Measurements from ENCODE around the gene ZNF236.
A peak's percentile ranks its signal among the peaks of the same experiment; 100 is the strongest.

ZNF236 gene

DNA sequence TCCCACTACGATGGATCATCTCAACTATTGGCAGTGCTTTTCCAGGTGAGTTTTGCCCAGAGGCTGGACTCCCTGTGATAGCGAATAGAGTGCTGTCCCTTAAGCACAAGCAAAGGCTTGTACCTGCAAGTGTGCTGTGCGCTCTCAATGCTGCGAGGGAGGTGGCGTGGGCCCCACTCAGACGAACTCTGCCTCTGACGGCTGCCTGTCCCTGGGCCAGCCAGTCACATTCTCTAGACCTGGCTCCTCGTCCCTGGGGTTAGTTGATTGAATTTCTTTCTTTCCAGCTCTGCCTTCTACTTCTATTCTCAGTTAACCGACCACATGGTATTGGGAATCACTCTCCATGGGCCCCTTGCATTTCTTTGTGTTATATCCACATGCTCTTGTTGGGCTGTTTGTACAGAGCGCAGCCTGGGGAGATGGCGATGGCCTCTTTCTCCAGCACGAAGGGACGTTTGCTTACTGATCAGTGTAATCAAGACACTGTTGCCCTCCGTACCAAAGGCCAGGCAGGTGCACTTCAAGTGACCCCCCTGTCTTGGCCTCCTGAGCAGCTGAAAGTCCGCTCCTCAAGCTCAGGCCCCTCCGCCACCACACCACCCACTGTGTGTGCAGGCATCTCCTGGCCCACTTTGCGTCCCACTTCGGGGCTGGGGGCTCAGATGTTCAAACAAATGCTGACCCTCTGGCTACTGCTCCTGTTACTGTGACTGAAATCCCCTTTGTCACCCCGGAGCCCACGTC is 151.3 kb downstream of the ZNF236 start:
- no peak for DNase-seq (ENCODE audit: low read depth in 2 of 2)

DNA sequence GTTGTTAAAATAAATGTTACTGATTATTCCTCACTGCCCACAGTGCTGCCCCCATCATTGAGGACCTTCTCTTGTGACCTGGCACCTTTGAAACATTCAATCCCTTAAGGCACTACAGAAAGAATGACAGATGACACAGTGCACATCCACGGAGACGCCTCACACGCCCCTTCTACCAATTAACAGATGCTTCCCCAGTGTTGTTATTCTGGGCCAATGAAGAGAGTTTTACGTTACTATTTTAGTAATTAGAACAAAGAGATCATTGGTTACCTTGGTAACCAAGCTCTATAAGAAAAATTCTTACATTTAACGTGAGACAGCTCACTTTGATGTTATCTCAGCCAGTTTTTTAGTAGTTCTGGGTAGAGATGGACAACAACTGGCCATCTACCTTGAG is 152.0 kb downstream of the ZNF236 start:
- DNase-seq (ENCODE audit: low read depth in 2 of 2) = no peak

DNA sequence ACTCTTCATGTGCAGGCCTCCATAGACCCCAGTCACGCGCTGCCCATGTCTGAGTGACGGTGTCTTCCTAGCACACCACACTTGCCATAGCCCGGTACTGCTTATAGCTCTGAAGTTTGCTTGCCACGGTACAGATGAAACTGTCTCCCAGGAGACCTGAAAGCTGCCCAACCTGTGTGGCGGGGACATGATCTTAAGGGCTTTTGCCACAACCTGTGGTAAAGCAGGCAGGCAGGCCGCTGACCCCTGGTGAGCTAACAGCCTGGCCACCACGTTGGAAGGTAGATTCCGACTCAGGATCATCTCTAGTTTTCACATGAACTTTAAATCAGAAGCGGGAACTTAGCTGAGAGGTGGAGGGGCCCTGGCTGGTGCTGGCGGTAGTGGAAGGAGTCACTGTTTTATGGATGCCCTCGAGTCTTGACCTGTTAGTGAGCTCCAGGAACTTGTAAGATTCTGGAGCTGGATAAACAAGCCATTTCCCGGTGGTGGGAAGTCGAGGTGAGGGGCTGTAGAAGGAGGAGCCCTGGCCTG is 153.3 kb downstream of the ZNF236 start:
- DNase-seq (ENCODE audit: low read depth in 2 of 2) = no peak

DNA sequence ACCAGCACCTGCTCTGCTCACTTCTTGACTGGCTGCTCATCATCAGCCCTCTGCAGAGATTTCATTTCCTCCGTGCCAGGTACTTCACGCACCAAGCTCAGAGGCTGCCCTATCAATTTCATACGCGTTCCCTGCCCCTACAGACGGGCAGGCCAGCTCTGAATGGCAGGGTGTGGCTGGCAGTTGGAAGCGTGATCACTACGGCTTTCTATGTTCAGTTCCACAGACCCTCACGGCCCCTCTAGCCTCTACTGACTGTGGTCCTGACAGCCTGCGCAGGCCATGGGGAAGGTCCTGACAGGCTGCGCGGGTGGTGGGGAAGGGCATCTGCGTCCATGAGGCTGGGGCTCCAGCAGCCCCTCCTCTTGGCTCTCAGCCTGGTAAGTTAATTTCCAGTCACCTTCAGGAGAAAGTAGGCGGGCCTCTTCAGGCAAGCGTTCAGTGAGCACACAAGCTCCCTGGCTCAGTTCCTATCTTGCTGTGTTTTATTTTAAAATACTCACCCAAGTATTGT is 154.8 kb downstream of the ZNF236 start:
- DNase-seq (ENCODE audit: low read depth in 2 of 2) = no peak

DNA sequence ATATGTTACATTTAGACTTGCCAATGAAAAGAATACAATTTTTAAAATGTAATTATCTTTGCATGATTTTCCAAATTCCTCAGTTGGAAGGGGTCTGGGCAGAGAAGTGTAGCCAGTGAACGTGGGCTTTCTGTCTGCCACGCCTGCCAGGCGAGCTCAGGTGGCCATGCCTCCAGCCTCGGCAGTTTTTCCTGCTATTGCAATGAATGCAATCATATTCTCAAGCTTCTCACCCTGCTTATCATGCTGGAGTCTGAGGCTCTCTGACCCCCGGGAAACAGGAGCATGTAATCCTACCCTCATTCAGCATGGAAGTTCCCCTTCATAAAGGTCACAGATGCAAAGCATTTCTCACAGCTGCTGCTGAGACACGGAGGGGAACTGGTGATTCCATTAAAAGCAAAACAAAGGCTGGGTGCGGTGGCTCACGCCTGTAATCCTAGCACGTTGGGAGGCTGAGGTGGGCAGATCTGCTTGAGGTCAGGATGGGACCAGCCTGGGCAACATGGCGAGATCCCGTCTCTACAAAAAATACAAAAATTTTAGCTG is 155.4 kb downstream of the ZNF236 start:
- no peak for DNase-seq (ENCODE audit: low read depth in 2 of 2)

DNA sequence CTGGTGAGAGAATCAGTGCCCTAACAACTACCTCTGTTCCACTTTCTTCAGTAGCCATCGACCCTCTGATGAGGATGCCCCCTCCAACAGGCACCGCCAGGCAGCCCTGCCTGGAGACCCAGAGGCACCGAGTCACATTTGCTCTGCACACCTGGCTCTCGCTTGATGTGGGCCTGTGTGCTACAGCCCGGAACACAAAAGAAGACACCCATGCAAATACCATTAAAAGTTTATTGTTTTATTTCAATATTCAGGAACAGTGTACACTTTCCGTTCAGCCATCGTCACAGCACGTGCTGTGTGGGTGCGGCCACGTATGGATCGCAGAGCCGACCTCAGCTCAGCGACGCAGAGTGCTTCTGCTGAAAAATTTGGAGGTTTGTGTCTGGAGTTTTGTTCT is 156.3 kb downstream of the ZNF236 start:
- DNase-seq (ENCODE audit: low read depth in 2 of 2) = no peak

DNA sequence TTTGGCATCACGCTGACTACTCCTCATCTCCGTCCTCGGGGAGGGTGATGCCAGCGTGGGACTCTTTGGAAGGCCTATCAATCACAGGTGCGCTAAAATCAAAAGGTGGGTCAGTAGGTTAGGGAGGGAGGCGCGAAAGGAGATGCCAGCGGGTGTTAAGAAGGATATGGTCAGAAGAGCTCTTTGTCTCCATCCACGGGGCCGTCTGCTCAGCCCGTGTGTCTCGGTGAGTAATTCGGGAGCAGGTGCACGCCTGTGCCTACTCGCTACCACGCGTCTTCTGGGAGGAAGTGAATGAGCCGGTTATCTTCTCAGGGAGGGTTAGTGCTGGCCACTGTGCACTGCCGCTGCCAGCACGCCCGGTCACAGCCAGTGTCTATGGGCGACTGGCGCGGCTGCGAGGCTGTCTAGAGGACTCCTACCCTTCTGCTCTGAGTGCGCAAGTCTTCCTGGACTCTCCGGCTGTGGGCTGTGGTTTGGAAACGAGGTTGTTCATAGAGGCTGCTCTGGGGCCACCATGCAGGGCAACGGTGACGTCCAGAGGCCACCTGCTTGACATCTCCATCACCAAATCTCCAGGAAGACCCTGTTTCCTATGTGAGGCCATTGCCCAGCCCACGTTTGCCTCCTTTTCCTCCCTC is 156.9 kb downstream of the ZNF236 start:
- DNase-seq (ENCODE audit: low read depth in 2 of 2) = no peak

DNA sequence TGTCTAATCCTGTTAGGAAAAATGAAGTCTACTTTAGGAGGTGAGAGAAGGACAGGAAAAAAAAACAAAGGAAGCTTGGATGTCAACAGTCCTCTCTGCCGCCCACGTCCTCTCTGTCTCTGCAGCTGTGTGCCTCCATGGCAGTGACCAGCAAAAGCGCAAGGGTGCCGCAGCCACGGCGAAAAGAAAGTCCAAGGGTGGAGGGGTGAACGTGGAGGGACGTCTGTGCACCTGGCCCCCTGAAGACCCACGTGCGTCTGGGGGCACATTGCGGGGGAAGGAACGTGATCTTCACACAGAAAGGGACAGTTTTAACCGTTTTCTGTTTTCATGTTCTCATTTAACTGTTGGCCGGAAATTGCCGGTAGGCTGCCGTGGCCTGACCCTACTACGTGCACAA is 157.5 kb downstream of the ZNF236 start:
- no peak for DNase-seq (ENCODE audit: low read depth in 2 of 2)

DNA sequence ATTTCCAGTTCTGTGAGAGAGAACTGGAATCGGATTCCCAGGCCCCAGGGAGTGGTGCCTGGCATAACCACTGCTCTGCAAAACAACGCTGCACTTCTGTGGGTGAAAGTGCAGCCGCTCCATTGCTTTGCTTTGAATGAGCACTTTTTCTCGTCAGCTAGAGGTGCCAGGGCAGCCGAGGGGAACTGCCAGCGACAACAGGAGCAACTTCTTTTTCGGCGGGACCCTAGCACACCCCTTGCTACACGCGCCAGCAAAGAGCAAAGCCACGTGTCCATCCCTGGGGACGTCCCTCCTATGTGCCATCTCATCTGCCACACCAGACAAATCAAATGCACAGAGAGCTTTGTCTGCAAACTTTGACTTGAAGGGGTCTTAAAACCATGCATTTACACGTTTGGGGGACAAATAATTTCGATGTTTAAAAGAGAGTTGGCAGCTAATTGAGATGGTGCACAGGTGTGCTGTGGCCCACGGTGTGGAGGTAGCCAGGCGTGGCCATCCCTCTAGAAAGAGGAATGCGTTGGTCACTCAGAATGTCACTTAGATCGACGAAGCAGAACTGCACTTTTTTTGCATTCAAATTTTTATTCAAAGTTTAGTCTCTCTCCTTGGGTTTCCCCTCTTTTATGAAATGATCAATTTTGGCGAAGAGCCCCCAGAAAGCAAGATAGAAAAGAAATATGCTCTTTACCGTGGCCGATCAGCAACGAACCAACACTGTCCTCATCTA is 158.5 kb downstream of the ZNF236 start:
- no peak for DNase-seq (ENCODE audit: low read depth in 2 of 2)

DNA sequence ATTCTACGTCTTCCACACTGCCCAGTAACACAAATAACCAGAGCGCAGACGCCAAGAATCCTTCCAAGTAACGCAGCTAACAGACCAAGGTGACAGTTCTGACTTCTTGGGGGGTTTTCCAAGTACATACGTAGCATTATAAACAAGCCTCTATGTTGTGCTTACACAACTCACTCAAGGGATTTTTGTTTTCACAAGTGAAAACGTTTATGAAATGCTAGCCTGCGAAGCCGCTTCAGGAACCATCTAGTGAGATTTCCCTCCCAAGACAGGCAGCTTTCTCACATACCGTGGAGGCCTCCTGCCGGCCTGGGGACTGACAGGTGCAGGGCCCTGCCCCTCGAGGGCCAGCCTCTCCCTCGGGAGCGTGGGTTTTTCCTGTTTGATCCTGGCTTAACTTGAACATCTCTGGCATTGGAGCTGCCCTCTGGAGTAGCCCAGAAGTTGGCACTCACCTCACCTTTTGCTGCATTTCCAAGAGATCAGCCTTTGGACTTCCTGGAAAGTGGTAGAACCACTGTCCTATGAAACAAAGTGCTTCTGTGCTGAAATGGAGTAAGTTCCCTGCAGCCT is 159.1 kb downstream of the ZNF236 start:
- DNase-seq (ENCODE audit: low read depth in 2 of 2) = no peak

DNA sequence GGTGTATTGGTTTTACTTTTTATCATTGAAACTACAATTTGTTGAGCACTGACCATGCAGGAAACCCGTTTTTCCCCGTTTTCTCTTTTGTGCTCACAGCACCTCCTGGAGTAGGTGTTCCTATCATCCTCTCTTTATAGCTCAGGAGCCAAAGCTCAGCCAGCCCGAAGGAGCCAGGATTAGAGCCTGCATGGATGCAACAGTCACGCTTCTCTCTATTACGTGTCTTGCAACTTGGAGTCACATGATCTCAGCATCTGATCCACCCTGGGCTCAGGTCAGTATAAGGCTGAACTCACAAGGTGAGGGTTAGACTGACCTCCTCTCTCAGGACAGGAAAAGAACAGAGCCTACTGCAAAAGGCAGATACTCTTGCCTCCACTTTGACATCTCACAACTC is 159.7 kb downstream of the ZNF236 start:
- DNase-seq (ENCODE audit: low read depth in 2 of 2) = no peak

DNA sequence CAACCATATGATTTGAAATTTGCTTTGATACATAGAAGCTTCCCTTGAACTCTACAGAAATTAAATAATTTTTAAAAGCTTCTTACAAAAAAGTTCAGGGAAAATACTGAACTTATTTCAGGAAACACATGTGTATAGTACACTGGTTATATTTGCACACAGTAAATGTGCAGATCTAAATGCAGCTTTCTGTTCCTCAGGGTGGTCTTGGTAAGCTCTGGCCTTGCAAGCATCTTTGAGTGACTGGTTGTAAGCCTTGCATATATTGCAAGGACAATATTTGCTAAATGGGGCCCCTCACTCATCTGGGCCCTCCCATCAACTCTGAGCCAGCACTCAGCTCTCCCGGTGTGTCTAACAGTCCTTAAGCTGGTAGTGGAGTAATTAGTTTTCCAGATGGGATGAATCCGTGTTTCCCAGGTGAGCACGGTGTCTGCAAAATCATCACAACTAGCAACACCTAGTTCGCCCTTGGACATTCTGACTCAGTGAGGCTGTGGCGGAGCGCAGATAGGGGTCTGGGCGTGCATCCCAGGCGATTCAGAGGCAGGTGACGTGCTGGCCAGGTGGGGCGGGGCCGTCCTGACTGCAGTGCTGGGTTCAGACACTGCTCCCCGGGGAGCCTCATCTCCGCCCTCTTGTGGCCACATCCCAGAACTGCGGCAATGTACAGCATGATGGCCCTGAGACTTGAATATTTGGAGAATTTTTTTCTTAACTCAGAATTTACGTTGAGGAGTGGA is 160.7 kb downstream of the ZNF236 start:
- peak; percentile 58 to 78 for DNase-seq (ENCODE audit: low read depth in 2 of 2)

DNA sequence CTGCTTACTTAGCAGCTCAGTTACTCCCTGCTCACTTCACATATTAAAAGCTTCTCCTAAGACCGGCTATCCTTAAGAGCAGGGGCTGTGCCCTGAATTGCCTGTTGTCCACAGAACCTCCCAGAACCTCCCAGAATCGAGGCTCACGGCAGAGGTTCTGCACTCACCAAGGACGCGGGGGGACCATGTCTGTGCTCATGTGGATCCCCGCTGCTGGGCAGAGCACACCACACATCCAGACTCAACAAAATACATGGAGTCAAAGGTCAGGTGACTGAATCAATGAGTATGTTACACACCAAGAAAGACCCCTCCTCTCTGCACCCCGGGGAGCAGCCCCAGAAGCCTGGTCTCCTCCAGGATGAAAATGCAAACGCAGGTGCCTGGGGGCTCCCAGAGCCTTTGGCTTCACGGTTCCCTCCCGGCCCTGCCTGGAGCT is 161.3 kb downstream of the ZNF236 start:
- DNase-seq (ENCODE audit: low read depth in 2 of 2) = no peak

DNA sequence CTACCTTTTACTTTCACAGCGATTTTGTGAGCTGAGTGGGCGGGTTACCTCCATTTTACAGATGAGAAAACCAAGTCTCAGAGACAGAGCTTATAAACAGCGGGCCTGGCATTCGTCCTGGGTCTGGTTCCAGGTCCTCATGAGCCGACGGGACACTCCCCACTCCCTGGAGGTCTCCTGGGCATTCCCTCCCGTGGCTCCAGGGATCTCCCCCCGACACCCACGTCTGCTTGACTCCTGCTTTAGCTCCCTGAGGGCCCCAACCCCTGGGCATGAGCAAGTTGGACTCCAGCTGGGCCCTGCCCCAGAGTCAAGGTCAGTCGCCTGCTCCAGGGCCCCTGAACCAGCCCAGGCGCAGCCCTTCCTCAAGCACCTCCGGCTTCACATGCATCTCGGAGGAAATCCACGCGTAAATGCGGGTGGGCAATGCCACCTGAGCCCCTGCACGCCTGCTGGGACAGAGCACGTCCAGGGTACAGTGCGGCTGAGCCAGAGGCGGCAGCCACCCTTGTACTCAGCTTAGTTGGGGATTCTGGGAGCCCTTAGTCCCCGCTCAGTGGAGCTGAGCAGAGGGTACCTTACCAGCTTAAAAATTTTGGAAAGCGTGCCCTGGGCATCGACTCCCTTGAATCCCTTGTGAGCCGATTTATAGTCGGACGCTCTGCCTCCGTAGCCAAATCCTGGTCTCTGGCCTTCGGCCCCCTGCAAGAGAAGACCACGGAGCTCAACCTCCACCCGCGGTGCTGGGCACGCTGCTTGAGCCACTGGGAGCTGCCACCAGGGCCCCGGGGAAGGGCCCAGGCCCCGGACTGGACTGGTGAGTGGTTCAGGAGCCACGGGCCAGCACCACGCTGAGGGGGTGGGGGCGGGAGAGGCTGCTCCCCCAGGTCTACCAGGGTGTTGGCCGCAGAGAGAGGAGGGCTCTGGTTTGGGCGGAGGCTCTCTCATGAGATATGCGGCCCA is 162.1 kb downstream of the ZNF236 start:
- DNase-seq (ENCODE audit: low read depth in 2 of 2) = no peak

DNA sequence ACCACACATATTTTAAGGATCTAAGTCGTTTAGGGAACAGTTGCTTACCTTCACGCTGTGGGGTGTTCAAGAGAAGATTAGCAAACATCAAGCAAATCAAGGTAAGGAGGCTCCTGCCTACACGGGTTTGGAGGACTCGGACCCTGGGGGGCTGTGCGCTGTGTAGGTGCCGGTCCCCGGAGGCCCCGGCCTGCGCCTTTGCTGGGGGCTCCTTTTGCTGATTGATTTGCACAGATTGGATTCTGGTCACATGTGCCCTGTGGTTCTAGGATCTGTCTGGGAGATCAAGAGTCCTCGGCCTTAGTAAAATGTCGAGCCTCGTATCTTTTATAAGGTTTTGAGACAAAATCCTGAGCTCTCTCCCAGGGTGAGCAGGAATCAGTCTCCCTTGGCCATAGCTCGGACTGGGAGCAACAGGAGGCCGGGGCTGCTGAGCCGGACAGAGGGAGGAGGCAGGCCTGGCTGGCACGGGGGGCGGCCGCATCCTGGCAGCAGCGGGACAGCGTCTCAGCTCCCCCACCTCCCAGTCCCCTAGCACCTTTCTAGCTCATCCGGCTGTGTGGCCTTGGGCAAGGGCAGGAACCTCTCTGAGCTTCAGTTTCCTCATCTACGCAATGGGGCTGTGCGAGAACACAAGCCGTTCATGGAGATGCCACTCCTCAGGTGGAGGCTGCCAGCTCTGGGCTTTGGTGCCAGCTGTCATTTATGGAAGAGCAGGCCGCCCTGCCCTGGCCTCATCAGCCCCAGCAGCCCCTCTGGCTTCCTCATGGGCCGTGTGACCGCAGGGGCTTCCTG is 163.0 kb downstream of the ZNF236 start:
- DNase-seq (ENCODE audit: low read depth in 2 of 2) = no peak

DNA sequence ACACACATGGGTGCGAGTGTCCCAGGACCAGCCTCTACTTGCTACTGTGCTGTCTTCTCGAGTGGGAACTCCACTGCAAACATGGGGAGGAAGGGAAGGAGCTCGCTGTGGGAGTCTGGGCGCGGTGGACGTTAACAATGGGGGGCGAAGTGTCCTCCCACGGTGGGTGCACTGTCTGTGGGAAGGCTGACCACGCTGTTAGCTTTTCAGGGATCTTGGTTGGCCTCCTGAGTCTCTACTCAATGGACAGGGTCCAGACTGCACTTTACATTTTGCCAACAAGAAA is 163.5 kb downstream of the ZNF236 start:
- no peak for DNase-seq (ENCODE audit: low read depth in 2 of 2)

DNA sequence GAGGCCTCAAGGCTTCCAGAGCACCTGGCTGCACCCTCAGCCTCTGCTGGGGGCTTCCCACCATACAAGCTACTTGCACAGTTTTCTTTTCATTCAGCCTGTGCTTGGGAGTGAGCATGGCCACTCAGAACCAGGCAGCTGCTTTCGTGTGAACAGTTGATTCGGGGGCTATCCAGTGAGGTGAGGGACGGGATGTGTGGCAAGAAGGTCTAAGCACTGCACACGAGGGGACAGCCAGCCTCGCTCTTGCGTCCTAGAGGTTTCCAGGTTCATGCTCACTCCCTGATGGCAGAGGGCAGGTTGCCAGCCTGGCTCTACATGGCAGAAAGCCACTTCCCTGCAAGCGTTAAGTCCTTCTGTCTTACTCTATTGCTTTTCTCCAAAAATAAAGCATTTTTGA is 164.0 kb downstream of the ZNF236 start:
- DNase-seq (ENCODE audit: low read depth in 2 of 2) = no peak

DNA sequence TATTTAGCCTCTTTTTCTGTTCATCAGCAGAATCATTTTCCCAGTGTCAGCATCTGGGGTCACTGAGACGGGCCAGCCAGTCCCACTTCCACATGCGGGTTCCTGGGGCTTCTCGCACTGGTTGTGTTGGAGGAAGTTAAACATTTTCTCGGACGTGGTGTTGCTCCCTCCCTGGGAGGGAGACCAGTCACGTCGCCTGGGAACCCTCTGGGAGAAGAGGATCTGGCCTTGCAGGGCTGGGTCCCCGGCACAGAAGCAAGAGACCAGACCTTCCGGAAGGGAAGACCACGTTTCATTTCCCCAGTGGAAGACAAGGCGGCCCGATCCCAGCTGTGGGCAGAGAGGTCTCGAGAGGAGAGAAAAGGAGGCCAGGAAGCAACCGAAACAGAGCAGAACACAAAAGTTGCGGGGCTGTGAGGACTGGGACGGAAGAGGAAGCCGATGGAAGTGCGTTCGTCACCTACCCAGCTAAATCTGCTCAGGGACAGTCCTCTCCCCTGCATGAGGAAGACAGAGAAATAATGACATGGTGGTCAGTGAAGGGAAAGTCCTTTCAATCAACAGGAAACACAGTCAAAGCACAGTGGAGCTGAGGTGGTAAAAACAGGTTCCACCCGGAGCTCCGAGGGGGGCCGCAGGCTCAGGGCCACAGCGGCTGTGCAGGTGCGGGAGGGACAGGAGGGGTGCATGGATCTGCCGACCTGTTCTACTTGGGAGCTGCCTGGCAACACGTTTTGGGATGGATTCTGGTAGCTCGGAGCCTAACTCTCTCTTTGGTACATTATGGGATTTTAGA is 165.9 kb downstream of the ZNF236 start:
- DNase-seq (ENCODE audit: low read depth in 2 of 2) = no peak

Measured in stimulated activated CD4-positive, alpha-beta T cell treated with anti-CD3 and anti-CD28 coated beads, Interleukin-1b, Interleukin-23, amount 100 ng/mL, for 1 hour (primary cell).